CD14-positive monocyte (primary cell): ENCODE data around the gene APOA1. TPM values are rescaled to one million over a fixed set of nuclear protein-coding genes. Genes with fewer than 3 reads are reported as not detected.

Experiments
- DNase-seq, 3 donors: peaks; one replicate each; pipeline ENCODE4 v3.0.0-alpha.2; 2011 to 2022
- H2AFZ ChIP-seq: 2 replicates; pipeline ENCODE4 v1.6.0; 2012; ENCODE audit warnings: mild to moderate bottlenecking, low read depth, low read length, inconsistent platforms; ENCODE audit not compliant: insufficient read depth, poor library complexity, severe bottlenecking
- H3K27ac ChIP-seq, 2 donors: 1 replicate in 1 of 2; 2 replicates in 1 of 2; pipeline ENCODE4 v1.5.1; 2012 to 2013; ENCODE audit warnings: low read length in 2 of 2, control low read depth in 1 of 2, inconsistent platforms in 1 of 2, low read depth in 1 of 2, mild to moderate bottlenecking in 1 of 2
- H3K27me3 ChIP-seq, 2 donors: one replicate each; pipeline versions ENCODE4 v1.6.0 to v1.6.1; 2011 to 2013; ENCODE audit warnings: low read length in 2 of 2; ENCODE audit not compliant: control insufficient read depth in 2 of 2, insufficient read depth in 2 of 2
- H3K36me3 ChIP-seq, 2 donors: replicated peaks in 1 of 2; 1 replicate in 1 of 2; 2 replicates in 1 of 2; pipeline versions ENCODE4 v1.5.1 to v1.6.1; 2012 to 2013; ENCODE audit warnings: low read length in 2 of 2, control low read depth in 1 of 2, inconsistent platforms in 1 of 2, mild to moderate bottlenecking in 1 of 2; ENCODE audit not compliant: insufficient read depth in 2 of 2, control insufficient read depth in 1 of 2
- H3K4me1 ChIP-seq, 2 donors: 1 replicate in 1 of 2; 2 replicates in 1 of 2; pipeline versions ENCODE4 v1.5.1 to v1.6.1; 2012 to 2013; ENCODE audit warnings: low read length in 2 of 2, control low read depth in 1 of 2, inconsistent platforms in 1 of 2, mild to moderate bottlenecking in 1 of 2, moderate library complexity in 1 of 2; ENCODE audit not compliant: insufficient read depth in 2 of 2, control insufficient read depth in 1 of 2
- H3K4me2 ChIP-seq: replicated peaks from 2 replicates; pipeline ENCODE3; 2012; ENCODE audit warnings: low read length, moderate library complexity, mild to moderate bottlenecking; ENCODE audit not compliant: poor library complexity, severe bottlenecking; ENCODE audit errors: extremely low read depth
- H3K4me3 ChIP-seq, 3 experiments: fragments of 200-600 bp in 1 of 3; sonication (generic) in 1 of 3; replicated peaks in 1 of 3; 1 replicate in 2 of 3; 2 replicates in 1 of 3; pipeline ENCODE4 v1.5.1; 2011 to 2013; ENCODE audit warnings: low read length in 3 of 3, mild to moderate bottlenecking in 3 of 3, control low read depth in 2 of 3, low read depth in 2 of 3, inconsistent platforms in 1 of 3, moderate library complexity in 1 of 3
- H3K79me2 ChIP-seq: 2 replicates; pipeline ENCODE4 v1.6.0; 2012; ENCODE audit warnings: mild to moderate bottlenecking, control low read depth, inconsistent platforms, low read length, moderate library complexity; ENCODE audit not compliant: insufficient read depth
- H3K9ac ChIP-seq: 2 replicates; pipeline ENCODE4 v1.6.0; 2017; ENCODE audit warnings: low read length, mild to moderate bottlenecking; ENCODE audit not compliant: insufficient read depth, poor library complexity, severe bottlenecking
- H3K9me3 ChIP-seq, 2 donors: replicated peaks in 1 of 2; 1 replicate in 1 of 2; 2 replicates in 1 of 2; pipeline versions ENCODE4 v1.5.1 to v1.6.1; 2012 to 2013; ENCODE audit warnings: low read length in 2 of 2, control low read depth in 1 of 2; ENCODE audit not compliant: control insufficient read depth in 1 of 2, insufficient read depth in 1 of 2
- H4K20me1 ChIP-seq: 2 replicates; pipeline ENCODE4 v1.6.0; 2012; ENCODE audit warnings: mild to moderate bottlenecking, low read length, control low read depth, moderate library complexity; ENCODE audit not compliant: insufficient read depth
- H3K27ac Mint-ChIP-seq, 7 donors: one replicate each; pipeline ENCODE4 v1.8.0; 2020; ENCODE audit warnings: mild to moderate bottlenecking in 7 of 7, mixed read lengths in 7 of 7, moderate library complexity in 6 of 7, inconsistent platforms in 2 of 7
- H3K27me3 Mint-ChIP-seq, 3 donors: one replicate each; pipeline ENCODE4 v1.8.0; 2021 to 2022; ENCODE audit warnings: low read depth in 3 of 3, mild to moderate bottlenecking in 3 of 3, mixed read lengths in 3 of 3, moderate library complexity in 3 of 3, inconsistent platforms in 1 of 3
- H3K36me3 Mint-ChIP-seq, 2 donors: one replicate each; pipeline ENCODE4 v1.8.0; 2020; ENCODE audit warnings: mixed read lengths in 2 of 2, inconsistent platforms in 1 of 2, mild to moderate bottlenecking in 1 of 2
- H3K4me1 Mint-ChIP-seq: one replicate; pipeline ENCODE4 v1.8.0; 2020; ENCODE audit warnings: mild to moderate bottlenecking, mixed read lengths
- H3K4me3 Mint-ChIP-seq, 2 donors: one replicate each; pipeline ENCODE4 v1.8.0; 2020; ENCODE audit warnings: mild to moderate bottlenecking in 2 of 2, mixed read lengths in 2 of 2, moderate library complexity in 1 of 2
- H3K9me3 Mint-ChIP-seq, 7 donors: one replicate each; pipeline ENCODE4 v1.8.0; 2020 to 2022; ENCODE audit warnings: mixed read lengths in 7 of 7, mild to moderate bottlenecking in 6 of 7, moderate library complexity in 6 of 7, inconsistent platforms in 2 of 7
- CTCF ChIP-seq: fragments of 200-600 bp; IDR thresholded peaks from one replicate; pipeline ENCODE4 v1.8.0; 2022; ENCODE audit warnings: antibody characterized with exemption, mild to moderate bottlenecking
- WGBS: methylation state at CpG from one replicate; pipeline ENCODE4 v1.1.5; 2013; ENCODE audit warnings: missing lambda C conversion rate; ENCODE audit not compliant: insufficient coverage; 5-methylcytosine and 5-hydroxymethylcytosine counted together
- intact Hi-C, 2 donors: fragments of 100-400 bp; cut with micrococcal nuclease; formaldehyde crosslinking; loops; one replicate each; pipeline versions ENCODE4 v1.15.0 to v1.15.1; 2023
- polyA plus RNA-seq, 3 donors: library from polyadenylated mRNA; depleted of rRNA in 1 of 3; unstranded in 2 of 3; stranded (reverse) in 1 of 3; fragments of 300-500 nt in 2 of 3; fragments of >200 nt in 1 of 3; fragmentation: Illumina TruSeq in 2 of 3; gene quantifications; 1 replicate in 2 of 3; 2 replicates in 1 of 3; pipeline ENCODE4 v1.2.3, GENCODE V29; 2012 to 2021

APOA1 gene
- polyA plus RNA-seq, 3 donors, result 0.29 TPM; not detected in 2

GRCh38 chr11:116794851-116795250 is 42.6 kb downstream of the APOA1 start:
- intact Hi-C loops, result loop anchor here in 1 of 2 donors (5.0 kb wide), 1 partner anchor 312 kb away; no protein-coding TSS in a partner anchor
- Histone ChIP-seq H3K27me3 (no peaks in the 10 kb centered on the region), H3K79me2 (no peaks in the 10 kb centered on the region), H3K4me3 (no peak overlapping the region), H4K20me1 (no peaks in the 10 kb centered on the region), H3K4me1 (peaks cover 7% of the 10 kb centered on the region in 2 donors), H3K36me3 (no peaks in the 10 kb centered on the region), H3K4me2 (no peak overlapping the region), H3K9me3 (no peaks in the 10 kb centered on the region), H2AFZ (no peak overlapping the region), H3K27ac (no peak overlapping the region), H3K9ac (no peak overlapping the region)
- H3K4me3 Mint-ChIP-seq, result no peak overlapping the region
- no peaks in the 10 kb centered on the region for H3K36me3 Mint-ChIP-seq
- peaks cover 5 to 12% (median 9%) of the 10 kb centered on the region in 3 donors for H3K27me3 Mint-ChIP-seq
- peaks cover 0 to 2% (median 0%) of the 10 kb centered on the region in 7 donors for H3K9me3 Mint-ChIP-seq
- no peak for DNase-seq
- no peak for TF ChIP-seq CTCF
- peaks cover 10% of the 10 kb centered on the region for H3K4me1 Mint-ChIP-seq
- WGBS, result 79% methylated on average over 2 of the region's 2 CpGs
- no peak overlapping the region for H3K27ac Mint-ChIP-seq

- intact Hi-C loops, result no loop called here
- H3K27ac ChIP-seq, result no peak overlapping the region
- no peaks in the 10 kb centered on the region for H3K79me2 ChIP-seq
- H3K9me3 ChIP-seq, result no peaks in the 10 kb centered on the region
- Mint-ChIP-seq H3K27ac (no peak overlapping the region), H3K4me3 (no peak overlapping the region), H3K4me1 (peaks cover 14% of the 10 kb centered on the region), H3K36me3 (no peaks in the 10 kb centered on the region), H3K27me3 (peaks cover 6 to 14% (median 10%) of the 10 kb centered on the region in 3 donors), H3K9me3 (peaks cover 0 to 2% (median 0%) of the 10 kb centered on the region in 7 donors)
- WGBS, result 100% methylated on average over 1 of the region's 1 CpG
- H2AFZ ChIP-seq, result peak overlapping the region; percentile 68
- no peak for TF ChIP-seq CTCF
- no peaks in the 10 kb centered on the region for H3K27me3 ChIP-seq
- no peak for DNase-seq
- no peaks in the 10 kb centered on the region for H3K36me3 ChIP-seq
- peaks cover 7 to 8% of the 10 kb centered on the region in 2 donors for H3K4me1 ChIP-seq
- H3K9ac ChIP-seq, result no peak overlapping the region
- no peak overlapping the region for H3K4me3 ChIP-seq
- no peaks in the 10 kb centered on the region for H4K20me1 ChIP-seq
- H3K4me2 ChIP-seq, result no peak overlapping the region
Measured at GRCh38 chr11:116793772-116794097, 43.7 kb downstream of the APOA1 start.
